PC-9 (cell line): Measurements from ENCODE around the gene TAS1R1. TPM values are rescaled to one million over a fixed set of nuclear protein-coding genes. Genes with fewer than 3 reads are reported as not detected.

Experiments
- BruUV-seq: library from RNA; stranded (reverse); fragments of 400-500 nt; replicated peaks from 2 replicates; lab custom pipeline; 2021; lab: Mats Ljungman, UMichigan
- CTCF ChIA-PET: fragments of 300-600 bp; sonication (Branson Sonifier 250); formaldehyde crosslinking; loops from one replicate; lab custom pipeline; 2022; ENCODE audit warnings: antibody characterized with exemption; lab: Charles Lee
- POLR2A ChIA-PET: fragments of 300-600 bp; sonication (Branson Sonifier 250); formaldehyde crosslinking; loops from one replicate; lab custom pipeline; 2022; ENCODE audit warnings: antibody characterized with exemption; ENCODE audit not compliant: unreplicated experiment; lab: Charles Lee
- DNase-seq, 2 experiments: peaks; one replicate each; pipeline versions ENCODE4 v3.0.0 to v3.0.0-alpha.2; 2015 to 2022; ENCODE audit warnings: mixed read lengths in 1 of 2
- H2AFZ ChIP-seq: fragments of 200-600 bp; sonication (generic); 2 replicates; pipeline ENCODE4 v1.8.1; 2017; ENCODE audit warnings: antibody characterized with exemption
- H3F3A ChIP-seq: fragments of 200-600 bp; sonication (generic); 2 replicates; pipeline ENCODE4 v1.8.1; 2017; ENCODE audit warnings: antibody characterized with exemption, mild to moderate bottlenecking, low read depth; ENCODE audit not compliant: insufficient read depth
- H3K27ac ChIP-seq: fragments of 200-600 bp; sonication (generic); 2 replicates; pipeline ENCODE4 v1.6.1; 2016; ENCODE audit warnings: mixed run types
- H3K27me3 ChIP-seq: fragments of 200-600 bp; sonication (generic); 2 replicates; pipeline ENCODE4 v1.6.1; 2016; ENCODE audit warnings: low read depth, mixed run types; ENCODE audit not compliant: insufficient read depth
- H3K36me3 ChIP-seq: fragments of 200-600 bp; sonication (generic); 2 replicates; pipeline ENCODE4 v1.6.1; 2016; ENCODE audit warnings: low read depth, mixed run types
- H3K4me1 ChIP-seq: fragments of 200-600 bp; sonication (generic); replicated peaks from 2 replicates; pipeline ENCODE4 v1.6.1; 2016; ENCODE audit warnings: mixed run types; ENCODE audit not compliant: insufficient read depth
- H3K4me2 ChIP-seq: fragments of 200-600 bp; sonication (generic); 2 replicates; pipeline ENCODE4 v1.6.1; 2017; ENCODE audit warnings: mixed run types
- H3K4me3 ChIP-seq: fragments of 200-600 bp; sonication (generic); 2 replicates; pipeline ENCODE4 v1.6.1; 2016; ENCODE audit warnings: mixed run types
- H3K79me2 ChIP-seq: fragments of 200-600 bp; sonication (generic); 2 replicates; pipeline ENCODE4 v1.6.1; 2017; ENCODE audit warnings: low read depth, mixed run types
- H3K9me2 ChIP-seq: fragments of 200-600 bp; sonication (generic); 2 replicates; pipeline ENCODE4 v1.8.1; 2017; ENCODE audit warnings: mild to moderate bottlenecking; ENCODE audit not compliant: insufficient read depth
- H3K9me3 ChIP-seq: fragments of 200-600 bp; sonication (generic); 2 replicates; pipeline ENCODE4 v1.8.1; 2016; ENCODE audit warnings: low read depth; ENCODE audit not compliant: insufficient read depth
- H4K20me1 ChIP-seq: fragments of 200-600 bp; sonication (generic); 2 replicates; pipeline ENCODE4 v1.8.1; 2017; ENCODE audit not compliant: insufficient read depth
- EZH2 ChIP-seq: fragments of 200-600 bp; sonication (generic); IDR thresholded peaks from 2 replicates; pipeline ENCODE4 v1.8.0; 2017; ENCODE audit warnings: antibody characterized with exemption, low read depth
- intact Hi-C: fragments of 100-400 bp; cut with micrococcal nuclease; formaldehyde crosslinking; loops from one replicate; pipeline ENCODE4 v1.10.0; 2022; ENCODE audit not compliant: unreplicated experiment
- total RNA-seq: library from RNA; stranded (reverse); gene quantifications from 2 replicates; pipeline ENCODE4 v1.2.3, GENCODE V29; 2021
- TF ChIP-seq, protein P1 (sequence below): fragments of 200-600 bp; sonication (generic); conservative IDR thresholded peaks from 2 replicates; pipeline ENCODE4 v1.6.1; 2017; ENCODE audit warnings: mixed run types, antibody characterized with exemption, mild to moderate bottlenecking, moderate library complexity

Gene TAS1R1
- total RNA-seq, 1 experiment from 2014 or later: not detected

DNA sequence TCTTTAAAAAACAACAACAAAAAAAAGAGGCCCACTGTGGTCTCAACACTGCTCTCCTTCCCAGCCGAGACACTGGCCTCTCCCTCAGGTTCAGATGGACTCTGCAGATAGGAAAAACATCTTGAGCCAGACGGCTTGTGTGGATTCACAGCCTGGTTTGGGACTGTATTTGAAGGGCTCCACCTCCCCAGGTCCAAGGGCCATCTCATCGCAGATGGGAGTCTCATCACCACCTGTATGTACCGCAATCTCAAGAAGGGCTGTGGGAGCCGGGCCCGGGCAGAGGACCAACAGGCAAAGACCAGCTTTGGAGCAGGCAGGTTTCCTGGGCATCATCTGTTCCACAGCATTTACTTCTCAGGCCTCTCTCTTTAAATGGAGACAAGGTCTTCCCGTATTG, 34.9 kb downstream of the TAS1R1 start:
- no peak overlapping the region for H3K4me3 ChIP-seq
- ChIA-PET POLR2A (no interaction called here), CTCF (interaction anchor here (0.7 kb wide), 1 partner anchor 15 kb away, joined by 4 read pairs; no protein-coding TSS in a partner anchor)
- intact Hi-C loops: no loop called here
- no peaks in the 10 kb centered on the region for H4K20me1 ChIP-seq
- no peaks in the 10 kb centered on the region for H3K9me3 ChIP-seq
- H2AFZ ChIP-seq: no peak overlapping the region
- no peaks in the 10 kb centered on the region for H3K27me3 ChIP-seq
- no peak overlapping the region for H3K4me2 ChIP-seq
- TF ChIP-seq, protein P1, sequence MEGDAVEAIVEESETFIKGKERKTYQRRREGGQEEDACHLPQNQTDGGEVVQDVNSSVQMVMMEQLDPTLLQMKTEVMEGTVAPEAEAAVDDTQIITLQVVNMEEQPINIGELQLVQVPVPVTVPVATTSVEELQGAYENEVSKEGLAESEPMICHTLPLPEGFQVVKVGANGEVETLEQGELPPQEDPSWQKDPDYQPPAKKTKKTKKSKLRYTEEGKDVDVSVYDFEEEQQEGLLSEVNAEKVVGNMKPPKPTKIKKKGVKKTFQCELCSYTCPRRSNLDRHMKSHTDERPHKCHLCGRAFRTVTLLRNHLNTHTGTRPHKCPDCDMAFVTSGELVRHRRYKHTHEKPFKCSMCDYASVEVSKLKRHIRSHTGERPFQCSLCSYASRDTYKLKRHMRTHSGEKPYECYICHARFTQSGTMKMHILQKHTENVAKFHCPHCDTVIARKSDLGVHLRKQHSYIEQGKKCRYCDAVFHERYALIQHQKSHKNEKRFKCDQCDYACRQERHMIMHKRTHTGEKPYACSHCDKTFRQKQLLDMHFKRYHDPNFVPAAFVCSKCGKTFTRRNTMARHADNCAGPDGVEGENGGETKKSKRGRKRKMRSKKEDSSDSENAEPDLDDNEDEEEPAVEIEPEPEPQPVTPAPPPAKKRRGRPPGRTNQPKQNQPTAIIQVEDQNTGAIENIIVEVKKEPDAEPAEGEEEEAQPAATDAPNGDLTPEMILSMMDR: no peak
- no peak for TF ChIP-seq EZH2
- no peaks in the 10 kb centered on the region for H3K4me1 ChIP-seq
- H3K9me2 ChIP-seq: no peaks in the 10 kb centered on the region
- BruUV-seq: no TSS peak
- DNase-seq: no peak
- no peak overlapping the region for H3K27ac ChIP-seq
- no peaks in the 10 kb centered on the region for H3K79me2 ChIP-seq
- H3K36me3 ChIP-seq: no peaks in the 10 kb centered on the region
- no peaks in the 10 kb centered on the region; the same call in 1 of the 2 replicates for H3F3A ChIP-seq

DNA sequence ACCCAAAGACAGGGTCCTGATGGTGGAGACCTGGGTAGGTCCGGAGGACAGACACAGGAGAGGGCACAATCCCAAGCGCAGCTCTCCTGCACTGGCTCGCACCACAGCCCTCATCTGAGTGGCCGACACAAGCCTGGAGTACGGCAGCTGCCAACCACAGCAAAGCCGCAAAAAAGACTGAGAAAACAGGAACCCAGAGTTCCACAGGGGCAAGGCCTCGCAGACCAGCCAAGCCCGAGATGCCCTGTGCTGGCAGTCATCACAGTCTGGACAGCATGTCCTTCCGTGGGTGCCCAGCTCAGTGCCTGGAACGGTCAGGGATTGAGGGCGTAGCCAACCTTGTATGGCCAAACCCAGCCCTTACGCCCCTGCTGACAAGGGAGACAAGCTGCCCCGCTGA, 36.1 kb downstream of the TAS1R1 start:
- ChIA-PET POLR2A (no interaction called here), CTCF (no interaction called here)
- Histone ChIP-seq H3F3A (no peaks in the 10 kb centered on the region; the same call in 1 of the 2 replicates), H3K27ac (no peak overlapping the region), H3K27me3 (no peaks in the 10 kb centered on the region), H2AFZ (no peak overlapping the region), H3K36me3 (no peaks in the 10 kb centered on the region), H4K20me1 (no peaks in the 10 kb centered on the region), H3K9me2 (no peaks in the 10 kb centered on the region), H3K79me2 (0 out of 2 replicates have a peak, but pooled peaks cover 3% of the 10 kb centered on the region), H3K4me3 (no peak overlapping the region), H3K4me2 (no peak overlapping the region), H3K4me1 (no peaks in the 10 kb centered on the region), H3K9me3 (no peaks in the 10 kb centered on the region)
- TF ChIP-seq, protein P1: no peak
- no peak for TF ChIP-seq EZH2
- intact Hi-C loops: no loop called here
- no peak for DNase-seq
- BruUV-seq: no TSS peak

DNA sequence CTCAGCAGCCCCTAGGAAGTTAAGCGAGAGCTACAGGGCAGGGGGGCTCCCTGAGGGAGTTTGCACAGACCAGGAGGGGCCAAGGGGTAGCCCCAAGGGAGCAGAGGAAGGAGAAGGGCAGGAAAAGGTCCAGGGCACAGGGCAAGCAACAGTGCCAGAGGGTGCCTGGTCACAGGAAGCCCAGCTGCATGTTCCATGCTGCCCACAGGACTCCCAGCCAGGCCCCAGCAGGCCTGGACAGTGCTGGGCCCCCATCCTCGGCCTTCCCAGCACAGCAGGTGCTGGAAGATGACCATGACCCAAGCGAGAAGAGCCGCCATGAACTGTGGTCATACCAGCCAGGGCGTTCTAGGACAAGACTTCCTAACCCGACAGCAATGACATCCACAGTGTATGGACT, 36.5 kb downstream of the TAS1R1 start:
- Histone ChIP-seq H3K4me1 (no peaks in the 10 kb centered on the region), H3K9me2 (no peaks in the 10 kb centered on the region), H3K9me3 (no peaks in the 10 kb centered on the region), H2AFZ (no peak overlapping the region), H3K27ac (no peak overlapping the region), H3K27me3 (no peaks in the 10 kb centered on the region), H4K20me1 (no peaks in the 10 kb centered on the region), H3K79me2 (0 out of 2 replicates have a peak, but pooled peaks cover 7% of the 10 kb centered on the region), H3K4me2 (no peak overlapping the region), H3K4me3 (no peak overlapping the region), H3F3A (no peaks in the 10 kb centered on the region; the same call in 1 of the 2 replicates), H3K36me3 (no peaks in the 10 kb centered on the region)
- TF ChIP-seq EZH2: no peak
- TF ChIP-seq, protein P1: no peak
- CTCF ChIA-PET: no interaction called here
- no TSS peak for BruUV-seq
- POLR2A ChIA-PET: no interaction called here
- intact Hi-C loops: no loop called here
- DNase-seq: no peak
